A549 (cell line): Measurements from ENCODE around the gene CFAP97D2. TPM values are rescaled to one million over a fixed set of nuclear protein-coding genes. Genes with fewer than 3 reads are reported as not detected.

Experiments
- ATAC-seq, 2 experiments: fragments of 200-7000 bp in 1 of 2; fragments of >200 bp in 1 of 2; cut with Nextera tagmentation in 1 of 2; cut with Tn5 transposase in 1 of 2; 3 replicates each; pipeline versions ENCODE4 v1.8.0 to v1.9.1; 2018 to 2020; ENCODE audit warnings: mild to moderate bottlenecking in 1 of 2, moderate library complexity in 1 of 2
- CTCF ChIA-PET: fragments of 300-600 bp; sonication (Branson Sonifier 250); formaldehyde crosslinking; extraction: SDS; loops from one replicate; lab custom pipeline; 2021; ENCODE audit warnings: antibody characterized with exemption, inconsistent platforms; lab: Yijun Ruan, JAX
- POLR2A ChIA-PET: fragments of 350-600 bp; formaldehyde crosslinking; extraction: SDS; loops from one replicate; lab custom pipeline; 2021; ENCODE audit warnings: antibody characterized with exemption, inconsistent platforms; lab: Yijun Ruan, JAX
- DNase-seq, 2 experiments: peaks; one replicate each; pipeline versions ENCODE4 v3.0.0 to v3.0.0-alpha.2; 2011 to 2016; ENCODE audit warnings: low read depth in 1 of 2, low spot score in 1 of 2
- FAIRE-seq: peaks from 2 replicates; lab custom pipeline; 2011; peaks lifted over from hg19 to GRCh38; lab: Jason Lieb, UNC
- H3K27ac ChIP-seq, 2 experiments: fragments of >200 bp; sonication (Bioruptor Twin); formaldehyde crosslinking; 3 replicates each; pipeline ENCODE4 v1.5.1; 2016 to 2017
- H3K4me1 ChIP-seq: fragments of >200 bp; sonication (Bioruptor Twin); formaldehyde crosslinking; 3 replicates; pipeline ENCODE4 v1.6.1; 2016
- H3K4me2 ChIP-seq: fragments of >200 bp; sonication (Bioruptor Twin); formaldehyde crosslinking; 3 replicates; pipeline ENCODE4 v1.6.1; 2016
- H3K4me3 ChIP-seq: fragments of >200 bp; sonication (Bioruptor Twin); formaldehyde crosslinking; 3 replicates; pipeline ENCODE4 v1.5.1; 2016
- H3K9me3 ChIP-seq: fragments of >200 bp; sonication (Bioruptor Twin); formaldehyde crosslinking; 3 replicates; pipeline ENCODE4 v1.6.1; 2016
- CBX8 ChIP-seq: fragments of 200-600 bp; sonication (generic); IDR thresholded peaks from 2 replicates; pipeline ENCODE4 v1.6.1; 2016
- CTCF ChIP-seq: fragments of >200 bp; sonication (Bioruptor Twin); formaldehyde crosslinking; IDR thresholded peaks from 3 replicates; pipeline ENCODE4 v1.5.1; 2016
- E2F6 ChIP-seq: IDR thresholded peaks from 2 replicates; pipeline ENCODE4 v1.6.1; 2012; ENCODE audit warnings: low read depth, borderline replicate concordance
- EHF ChIP-seq: fragments of 250-450 bp; sonication (Bioruptor Pico); IDR thresholded peaks from 2 replicates; pipeline ENCODE4 v1.5.0; 2020; ENCODE audit warnings: mild to moderate bottlenecking
- ELK1 ChIP-seq: fragments of 150-350 bp; IDR thresholded peaks from 2 replicates; pipeline ENCODE4 v1.6.1; 2014; ENCODE audit warnings: low read depth, mild to moderate bottlenecking, low read length
- FOSL2 ChIP-seq, 2 experiments: fragments of 450-650 bp in 1 of 2; fragments of >200 bp in 1 of 2; sonication (Bioruptor Twin) in 1 of 2; formaldehyde crosslinking; IDR thresholded peaks; 2 replicates each; pipeline versions ENCODE4 v1.5.0 to v1.6.1; 2016 to 2020; ENCODE audit warnings: mild to moderate bottlenecking in 1 of 2, moderate library complexity in 1 of 2
- FOXS1 ChIP-seq: fragments of 250-450 bp; sonication (Bioruptor Pico); IDR thresholded peaks from 2 replicates; pipeline ENCODE4 v1.5.0; 2020; ENCODE audit warnings: mild to moderate bottlenecking, moderate library complexity
- HDAC2 ChIP-seq: fragments of 200-600 bp; sonication (generic); IDR thresholded peaks from 2 replicates; pipeline ENCODE4 v1.6.1; 2016
- HEYL ChIP-seq: fragments of 250-450 bp; sonication (Bioruptor Pico); IDR thresholded peaks from 2 replicates; pipeline ENCODE4 v1.8.0; 2021; ENCODE audit warnings: mild to moderate bottlenecking, moderate library complexity
- HMGXB4 ChIP-seq: fragments of 250-450 bp; sonication (Bioruptor Pico); IDR thresholded peaks from 2 replicates; pipeline ENCODE4 v1.5.0; 2021; ENCODE audit warnings: mild to moderate bottlenecking, moderate library complexity, borderline replicate concordance
- HOXA7 ChIP-seq: fragments of 250-450 bp; sonication (Bioruptor Pico); IDR thresholded peaks from 2 replicates; pipeline ENCODE4 v1.5.0; 2020; ENCODE audit warnings: mild to moderate bottlenecking, moderate library complexity
- HOXB5 ChIP-seq: fragments of 250-450 bp; sonication (Bioruptor Pico); IDR thresholded peaks from 2 replicates; pipeline ENCODE4 v1.5.0; 2020; ENCODE audit warnings: mild to moderate bottlenecking, moderate library complexity
- JUN ChIP-seq, 2 experiments: fragments of >200 bp; sonication (Bioruptor Twin); formaldehyde crosslinking; IDR thresholded peaks; 2 replicates in 1 of 2; 3 replicates in 1 of 2; pipeline ENCODE4 v1.6.1; 2016 to 2017
- MAX ChIP-seq: IDR thresholded peaks from 2 replicates; pipeline ENCODE4 v1.6.1; 2012
- MAZ ChIP-seq: fragments of 150-350 bp; IDR thresholded peaks from 2 replicates; pipeline ENCODE4 v1.6.1; 2014; ENCODE audit warnings: antibody characterized with exemption, low read depth, low read length, borderline replicate concordance
- MYC ChIP-seq: IDR thresholded peaks from 2 replicates; pipeline ENCODE4 v1.6.1; 2012; ENCODE audit warnings: mild to moderate bottlenecking, inconsistent platforms, low read length, improper control_type of control experiment, borderline replicate concordance
- PBX3 ChIP-seq: IDR thresholded peaks from 2 replicates; pipeline ENCODE4 v1.6.1; 2012
- POLR2A ChIP-seq: IDR thresholded peaks from 2 replicates; pipeline ENCODE4 v1.6.1; 2012; ENCODE audit warnings: mild to moderate bottlenecking, low read length
- RAD21 ChIP-seq, 2 experiments: fragments of >200 bp in 1 of 2; sonication (Bioruptor Twin) in 1 of 2; formaldehyde crosslinking in 1 of 2; IDR thresholded peaks in 1 of 2; conservative IDR thresholded peaks in 1 of 2; 2 replicates in 1 of 2; 3 replicates in 1 of 2; pipeline ENCODE4 v1.6.1; 2012 to 2018; ENCODE audit warnings: inconsistent platforms in 1 of 2
- RARB ChIP-seq: fragments of 250-450 bp; sonication (Bioruptor Pico); IDR thresholded peaks from 2 replicates; pipeline ENCODE4 v1.8.0; 2021; ENCODE audit warnings: mild to moderate bottlenecking, moderate library complexity
- RCOR1 ChIP-seq: fragments of 150-350 bp; IDR thresholded peaks from 2 replicates; pipeline ENCODE4 v1.6.1; 2014; ENCODE audit warnings: antibody characterized with exemption, low read length, low read depth
- RNF2 ChIP-seq: fragments of 200-600 bp; sonication (generic); IDR thresholded peaks from 2 replicates; pipeline ENCODE4 v1.6.1; 2016; ENCODE audit warnings: low read depth, mild to moderate bottlenecking, antibody characterized with exemption, moderate library complexity, borderline replicate concordance
- ZFP36 ChIP-seq: fragments of 450-650 bp; IDR thresholded peaks from 2 replicates; pipeline ENCODE4 v1.6.1; 2014; ENCODE audit warnings: borderline replicate concordance; ENCODE audit not compliant: partially characterized antibody
- WGBS: methylation state at CpG from one replicate; pipeline ENCODE4 v1.1.6; 2017; ENCODE audit errors: missing lambda C conversion rate; 5-methylcytosine and 5-hydroxymethylcytosine counted together
- polyA plus RNA-seq, 4 experiments: library from polyadenylated mRNA; depleted of rRNA in 3 of 4; stranded (reverse); fragments of >200 nt; fragmentation: RNase III in 1 of 4; extraction: RNeasy Plus Mini Kit Qiagen cat#74134 plus additional on column Dnase treatment in 1 of 4; gene quantifications; 2 replicates in 3 of 4; 3 replicates in 1 of 4; pipeline ENCODE4 v1.2.3, GENCODE V29; 2011 to 2017

The CFAP97D2 gene
- polyA plus RNA-seq, 2 of the 4 experiments (the other 2 are of a cell fraction): not detected

GRCh38 chr13:114152285-114152645 is 26.8 kb upstream of the CFAP97D2 start:
- FAIRE-seq (no peak), ATAC-seq (no peak), DNase-seq (no peak)
- TF ChIP-seq HOXA7 (no peak), PBX3 (no peak), RNF2 (no peak), RARB (no peak), ELK1 (no peak), CTCF (no peak), JUN (IDR thresholded peaks at IDR 0.05) (no peak), MAZ (no peak), POLR2A (no peak), HMGXB4 (CRISPR knock-in tag) (no peak), MAX (no peak), FOSL2 (IDR thresholded peaks at IDR 0.05) (no peak), FOSL2 (CRISPR knock-in tag; IDR thresholded peaks at IDR 0.05) (no peak), HEYL (CRISPR knock-in tag) (no peak), RCOR1 (no peak), MYC (no peak)
- Histone ChIP-seq H3K4me1 (no peaks in the 10 kb centered on the region), H3K9me3 (no peaks in the 10 kb centered on the region), H3K4me3 (no peak overlapping the region), H3K27ac (no peak overlapping the region), H3K4me2 (no peak overlapping the region)
- ChIA-PET POLR2A (no interaction called here), CTCF (interaction anchor here (1.4 kb wide), 1 partner anchor 10 kb away, joined by 3 read pairs; no protein-coding TSS in a partner anchor)
- WGBS: 79% methylated on average over 7 of the region's 7 CpGs

GRCh38 chr13:114152831-114153371 is 26.2 kb upstream of the CFAP97D2 start:
- Histone ChIP-seq H3K4me1 (no peaks in the 10 kb centered on the region), H3K9me3 (no peaks in the 10 kb centered on the region), H3K4me3 (no peak overlapping the region), H3K27ac (no peak overlapping the region), H3K4me2 (no peak overlapping the region)
- no peak for TF ChIP-seq RNF2
- no peak for TF ChIP-seq ZFP36
- TF ChIP-seq RAD21 (conservative IDR thresholded peaks at IDR 0.05 in 1 of 2, IDR thresholded peaks at IDR 0.05 in 1 of 2): no peak
- TF ChIP-seq HMGXB4 (CRISPR knock-in tag): no peak
- TF ChIP-seq CBX8: no peak
- no peak for TF ChIP-seq EHF (CRISPR knock-in tag)
- no peak for TF ChIP-seq FOXS1 (CRISPR knock-in tag)
- no peak for TF ChIP-seq HDAC2
- no peak for TF ChIP-seq RCOR1
- TF ChIP-seq HOXB5 (CRISPR knock-in tag): no peak
- TF ChIP-seq FOSL2 (IDR thresholded peaks at IDR 0.05): no peak
- TF ChIP-seq FOSL2 (CRISPR knock-in tag; IDR thresholded peaks at IDR 0.05): no peak
- no peak for TF ChIP-seq ELK1
- TF ChIP-seq E2F6: no peak
- WGBS: 88% methylated on average over 20 of the region's 20 CpGs
- DNase-seq (no peak), FAIRE-seq (no peak), ATAC-seq (no peak)
- POLR2A ChIA-PET: no interaction called here
- CTCF ChIA-PET: no interaction called here
